Peyer's patch (tissue), 4 donors: ENCODE measurements around the gene ATP11B. TPM values are rescaled to one million over a fixed set of nuclear protein-coding genes. Genes with fewer than 3 reads are reported as not detected.
A peak's percentile ranks its signal among the peaks of the same experiment; 100 is the strongest.

ENCODE experiments used
- DNase-seq, 3 donors: peaks; one replicate each; pipeline ENCODE4 v3.0.0-alpha.2; 2017 to 2019
- H3K27ac ChIP-seq, 4 donors: fragments of 200-600 bp; sonication (generic); one replicate each; pipeline ENCODE4 v1.5.1; 2016 to 2019
- H3K27me3 ChIP-seq, 2 donors: fragments of 200-600 bp; sonication (generic); one replicate each; pipeline ENCODE4 v1.5.1; 2019
- H3K36me3 ChIP-seq, 3 donors: fragments of 200-600 bp; sonication (generic); one replicate each; pipeline ENCODE4 v1.5.1; 2016 to 2019
- H3K4me1 ChIP-seq, 4 donors: fragments of 200-600 bp; sonication (generic); one replicate each; pipeline ENCODE4 v1.5.1; 2016 to 2019
- H3K4me3 ChIP-seq, 4 donors: fragments of 200-600 bp; sonication (generic); 1 replicate in 3 of 4; 2 replicates in 1 of 4; pipeline ENCODE4 v1.5.1; 2016 to 2019; ENCODE audit warnings: mild to moderate bottlenecking in 1 of 4
- H3K9me3 ChIP-seq, 4 donors: fragments of 200-600 bp; sonication (generic); one replicate each; pipeline ENCODE4 v1.5.1; 2016 to 2019; ENCODE audit warnings: mild to moderate bottlenecking in 1 of 4
- POLR2A ChIP-seq, 2 donors: fragments of 450-650 bp; IDR thresholded peaks; one replicate each; pipeline ENCODE4 v1.5.1; 2017; ENCODE audit warnings: antibody characterized with exemption in 2 of 2, mild to moderate bottlenecking in 2 of 2, moderate library complexity in 2 of 2
- total RNA-seq, 4 donors: library from RNA; depleted of rRNA; stranded (reverse); fragments of >200 nt; gene quantifications; one replicate each; pipeline ENCODE4 v1.1.0, GENCODE V29; 2016
- TF ChIP-seq, protein P1 (sequence below), 6 experiments: fragments of 450-650 bp in 4 of 6; fragments of 200-600 bp in 2 of 6; sonication (generic) in 1 of 6; IDR thresholded peaks; one replicate each; pipeline ENCODE4 v1.5.1; 2017 to 2019; ENCODE audit warnings: antibody characterized with exemption in 6 of 6, mild to moderate bottlenecking in 3 of 6, moderate library complexity in 1 of 6

The ATP11B gene
- total RNA-seq, 4 donors from 2014 or later: 93.3 to 145 (median 116) TPM

DNA sequence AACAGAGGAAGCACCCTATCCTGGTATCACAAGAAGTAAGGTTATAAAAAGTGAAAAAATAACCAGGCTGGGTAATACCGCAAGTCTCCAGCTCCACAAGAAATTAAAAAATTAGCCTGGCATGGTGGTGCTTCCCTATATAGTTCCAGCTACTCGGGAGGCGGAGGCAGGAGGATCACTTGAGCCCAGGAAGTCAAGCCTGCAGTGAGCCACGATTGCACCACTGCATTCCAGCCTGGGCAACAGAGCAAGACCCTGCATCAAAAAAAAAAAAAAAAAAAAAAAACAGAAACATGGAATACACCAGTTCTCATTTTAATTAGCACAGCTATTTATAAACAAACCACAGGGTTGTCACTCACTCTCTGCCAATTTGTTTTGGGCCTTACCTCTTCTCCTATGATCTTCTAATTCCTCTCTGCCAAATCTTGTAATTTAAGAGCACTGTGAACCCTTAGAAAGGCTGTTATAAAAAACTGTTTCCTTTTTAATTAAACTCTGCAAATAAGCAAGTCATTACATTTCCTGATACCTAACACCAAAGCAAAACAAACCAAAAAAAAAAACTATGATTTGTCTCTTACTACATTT lies 164.5 kb downstream of the ATP11B start:
- Histone ChIP-seq H3K27me3 (no peaks in the 10 kb centered on the region), H3K4me3 (no peak overlapping the region), H3K36me3 (peaks cover 0 to 8% (median 0%) of the 10 kb centered on the region in 3 donors), H3K27ac (no peak overlapping the region), H3K4me1 (peaks cover 0 to 5% (median 0%) of the 10 kb centered on the region in 4 donors), H3K9me3 (no peaks in the 10 kb centered on the region)
- no peak for DNase-seq
- no peak for TF ChIP-seq POLR2A (IDR thresholded peaks at IDR 0.05)
- TF ChIP-seq, protein P1, sequence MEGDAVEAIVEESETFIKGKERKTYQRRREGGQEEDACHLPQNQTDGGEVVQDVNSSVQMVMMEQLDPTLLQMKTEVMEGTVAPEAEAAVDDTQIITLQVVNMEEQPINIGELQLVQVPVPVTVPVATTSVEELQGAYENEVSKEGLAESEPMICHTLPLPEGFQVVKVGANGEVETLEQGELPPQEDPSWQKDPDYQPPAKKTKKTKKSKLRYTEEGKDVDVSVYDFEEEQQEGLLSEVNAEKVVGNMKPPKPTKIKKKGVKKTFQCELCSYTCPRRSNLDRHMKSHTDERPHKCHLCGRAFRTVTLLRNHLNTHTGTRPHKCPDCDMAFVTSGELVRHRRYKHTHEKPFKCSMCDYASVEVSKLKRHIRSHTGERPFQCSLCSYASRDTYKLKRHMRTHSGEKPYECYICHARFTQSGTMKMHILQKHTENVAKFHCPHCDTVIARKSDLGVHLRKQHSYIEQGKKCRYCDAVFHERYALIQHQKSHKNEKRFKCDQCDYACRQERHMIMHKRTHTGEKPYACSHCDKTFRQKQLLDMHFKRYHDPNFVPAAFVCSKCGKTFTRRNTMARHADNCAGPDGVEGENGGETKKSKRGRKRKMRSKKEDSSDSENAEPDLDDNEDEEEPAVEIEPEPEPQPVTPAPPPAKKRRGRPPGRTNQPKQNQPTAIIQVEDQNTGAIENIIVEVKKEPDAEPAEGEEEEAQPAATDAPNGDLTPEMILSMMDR (IDR thresholded peaks at IDR 0.05): no peak

DNA sequence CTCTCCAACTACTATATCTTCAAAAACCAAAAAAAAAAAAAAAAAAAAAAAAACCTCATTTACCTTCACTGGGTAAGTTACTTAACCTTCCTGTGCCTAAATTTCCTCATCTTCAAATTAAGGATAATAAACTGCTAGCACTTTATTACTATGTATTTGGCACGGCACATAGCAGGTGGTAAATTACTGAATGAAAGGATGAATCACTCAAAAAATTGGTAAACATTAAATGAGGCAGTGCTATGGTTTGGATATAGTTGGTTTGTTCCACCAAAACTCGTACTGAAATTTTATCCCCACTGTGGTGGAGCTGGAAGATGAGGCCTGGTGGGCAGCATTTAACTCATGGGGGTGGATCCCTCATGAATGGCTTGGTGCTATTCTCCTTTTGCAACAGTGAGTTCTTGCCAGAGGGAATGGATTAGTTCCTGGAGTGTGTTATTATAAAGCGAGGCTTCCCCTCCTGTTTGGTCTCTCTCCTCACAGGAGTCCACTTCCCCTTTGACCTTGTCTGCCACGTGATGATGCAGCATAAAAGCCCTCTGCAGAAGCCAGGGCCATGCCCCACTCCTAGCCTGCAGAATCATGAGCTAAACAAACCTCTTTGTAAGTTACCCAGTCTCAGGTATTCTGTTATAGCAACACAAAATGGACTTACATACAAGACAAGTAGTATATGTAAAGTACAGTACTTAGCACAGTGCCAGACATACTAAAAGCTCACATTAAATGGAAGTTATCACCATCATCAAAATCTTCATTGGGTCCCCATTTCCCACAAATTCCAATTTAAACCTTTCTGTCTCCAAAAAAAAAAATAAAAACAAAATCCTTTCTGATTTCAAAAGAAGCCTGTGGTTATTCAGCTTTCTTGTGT lies 166.4 kb downstream of the ATP11B start:
- Histone ChIP-seq H3K27me3 (no peaks in the 10 kb centered on the region), H3K27ac (peak overlapping the region in 1 of 4 donors; percentile 1), H3K36me3 (peaks cover 0 to 8% (median 0%) of the 10 kb centered on the region in 3 donors), H3K4me3 (no peak overlapping the region), H3K9me3 (no peaks in the 10 kb centered on the region), H3K4me1 (peaks cover 0 to 5% (median 0%) of the 10 kb centered on the region in 4 donors)
- TF ChIP-seq, protein P1 (IDR thresholded peaks at IDR 0.05): no peak
- TF ChIP-seq POLR2A (IDR thresholded peaks at IDR 0.05): no peak
- no peak for DNase-seq

DNA sequence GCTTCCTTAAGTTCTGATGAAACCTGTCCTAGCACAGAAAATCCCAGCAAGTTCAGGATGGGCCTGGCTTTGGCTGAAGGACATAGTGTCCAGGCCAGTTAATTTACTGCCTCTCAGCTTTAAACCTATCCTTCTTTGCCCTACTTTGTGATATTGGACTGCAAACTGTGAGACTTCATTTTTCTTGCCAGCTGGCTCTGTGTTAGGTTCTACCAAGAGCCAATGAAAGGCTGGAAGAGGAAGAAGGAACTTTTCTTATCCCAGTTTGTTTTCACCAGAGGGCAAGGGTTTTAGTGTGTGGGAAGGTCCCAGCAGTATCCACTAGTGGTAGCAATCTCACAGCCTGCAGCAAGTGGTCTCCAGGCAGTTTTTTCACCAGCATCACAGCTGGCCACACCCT lies 168.9 kb downstream of the ATP11B start:
- Histone ChIP-seq H3K4me1 (peaks cover 0 to 10% (median 0%) of the 10 kb centered on the region in 4 donors), H3K36me3 (peaks cover 0 to 5% (median 0%) of the 10 kb centered on the region in 3 donors), H3K27me3 (no peaks in the 10 kb centered on the region), H3K4me3 (no peak overlapping the region), H3K27ac (no peak overlapping the region), H3K9me3 (no peaks in the 10 kb centered on the region)
- no peak for DNase-seq
- TF ChIP-seq POLR2A (IDR thresholded peaks at IDR 0.05): no peak
- TF ChIP-seq, protein P1 (IDR thresholded peaks at IDR 0.05): no peak

DNA sequence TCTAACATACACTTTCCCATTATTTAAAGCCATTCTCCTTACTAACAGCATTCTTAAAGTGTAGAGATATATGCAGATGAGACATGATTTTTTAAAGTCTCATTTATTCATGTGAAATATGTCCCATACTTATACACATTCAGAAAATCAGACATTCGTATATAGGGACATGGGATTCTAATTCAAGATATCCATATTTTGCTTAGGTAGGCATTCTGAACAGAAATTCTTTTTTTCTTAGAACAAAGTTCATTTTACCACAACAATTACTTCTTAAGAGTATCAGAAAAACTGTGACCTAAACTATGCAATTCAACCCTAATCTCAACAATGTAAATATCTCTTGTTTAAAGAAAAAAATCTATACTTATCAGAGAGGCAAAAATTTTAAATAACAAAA lies 170.9 kb downstream of the ATP11B start:
- no peak for TF ChIP-seq POLR2A (IDR thresholded peaks at IDR 0.05)
- TF ChIP-seq, protein P1 (IDR thresholded peaks at IDR 0.05): no peak
- H3K4me3 ChIP-seq: no peak overlapping the region
- H3K27me3 ChIP-seq: no peaks in the 10 kb centered on the region
- DNase-seq: no peak
- H3K27ac ChIP-seq: no peak overlapping the region
- H3K4me1 ChIP-seq: peaks cover 0 to 15% (median 0%) of the 10 kb centered on the region in 4 donors
- no peaks in the 10 kb centered on the region for H3K36me3 ChIP-seq
- no peaks in the 10 kb centered on the region for H3K9me3 ChIP-seq

DNA sequence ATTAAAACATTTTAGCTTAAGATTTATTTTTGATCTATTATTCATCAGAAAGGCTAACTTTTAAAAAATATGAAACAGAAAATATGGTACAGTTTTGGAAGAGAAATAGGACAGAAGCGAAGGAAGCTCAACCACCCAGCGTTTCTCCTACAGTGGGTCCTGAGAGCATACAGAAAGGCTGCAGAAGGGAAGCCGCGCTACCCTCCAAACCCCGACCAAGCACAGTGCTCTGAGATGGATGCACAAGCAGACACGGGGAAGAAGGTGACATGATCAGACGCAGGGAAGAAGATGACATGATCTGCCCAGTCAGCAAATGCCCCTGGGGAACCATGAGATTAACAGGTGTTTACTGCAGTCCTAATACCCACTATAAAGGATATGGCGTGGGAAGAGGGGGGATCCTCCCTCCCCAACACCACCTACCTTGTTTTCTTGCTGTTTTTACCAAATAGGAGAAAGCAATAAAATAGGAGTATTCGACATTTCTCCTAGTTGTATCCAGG lies 172.6 kb downstream of the ATP11B start:
- no peaks in the 10 kb centered on the region for H3K36me3 ChIP-seq
- no peak for DNase-seq
- H3K4me1 ChIP-seq: peaks cover 0 to 19% (median 0%) of the 10 kb centered on the region in 4 donors
- H3K4me3 ChIP-seq: no peak overlapping the region
- no peak overlapping the region for H3K27ac ChIP-seq
- TF ChIP-seq POLR2A (IDR thresholded peaks at IDR 0.05): no peak
- TF ChIP-seq, protein P1 (IDR thresholded peaks at IDR 0.05): no peak
- no peaks in the 10 kb centered on the region for H3K27me3 ChIP-seq
- no peaks in the 10 kb centered on the region for H3K9me3 ChIP-seq
